Fibroblast of lung (primary cell): ENCODE results near the gene KRT72.

ENCODE experiments used
- CTCF ChIP-seq, 2 donors: IDR thresholded peaks in 1 of 2; conservative IDR thresholded peaks in 1 of 2; 1 replicate in 1 of 2; 2 replicates in 1 of 2; pipeline ENCODE4 v1.5.1; 2011 to 2012; ENCODE audit warnings: low read length in 2 of 2, control low read depth in 1 of 2, inconsistent platforms in 1 of 2, low read depth in 1 of 2, mild to moderate bottlenecking in 1 of 2
- EZH2 ChIP-seq: IDR thresholded peaks from 2 replicates; pipeline ENCODE4 v1.5.1; 2012; ENCODE audit warnings: low read length, control low read depth, mild to moderate bottlenecking; ENCODE audit errors: missing control alignments

- TF ChIP-seq CTCF (conservative IDR thresholded peaks at IDR 0.05 in 1 of 2, IDR thresholded peaks at IDR 0.05 in 1 of 2; ENCODE audit: low read depth in 1 of 2, low read length in 2 of 2), result no peak
- no peak for TF ChIP-seq EZH2
These were observed 17.0 kb upstream of the KRT72 start, which contains the start of gene KRT73 for GRCh38 chr12:52618216-52618615.
